Hippocampal formation (tissue), 2 donors: ENCODE data around the gene APEX2.
"Not testable (repeated sequence)": the region's sequence is repeated elsewhere in the genome, so short reads cannot be mapped to it uniquely, and the experiment has no call there.

Source experiments
- DNase-seq, 2 donors: peaks; one replicate each; lab custom pipeline; 2025; lab: John Stamatoyannopoulos, UW

Gene APEX2

DNA sequence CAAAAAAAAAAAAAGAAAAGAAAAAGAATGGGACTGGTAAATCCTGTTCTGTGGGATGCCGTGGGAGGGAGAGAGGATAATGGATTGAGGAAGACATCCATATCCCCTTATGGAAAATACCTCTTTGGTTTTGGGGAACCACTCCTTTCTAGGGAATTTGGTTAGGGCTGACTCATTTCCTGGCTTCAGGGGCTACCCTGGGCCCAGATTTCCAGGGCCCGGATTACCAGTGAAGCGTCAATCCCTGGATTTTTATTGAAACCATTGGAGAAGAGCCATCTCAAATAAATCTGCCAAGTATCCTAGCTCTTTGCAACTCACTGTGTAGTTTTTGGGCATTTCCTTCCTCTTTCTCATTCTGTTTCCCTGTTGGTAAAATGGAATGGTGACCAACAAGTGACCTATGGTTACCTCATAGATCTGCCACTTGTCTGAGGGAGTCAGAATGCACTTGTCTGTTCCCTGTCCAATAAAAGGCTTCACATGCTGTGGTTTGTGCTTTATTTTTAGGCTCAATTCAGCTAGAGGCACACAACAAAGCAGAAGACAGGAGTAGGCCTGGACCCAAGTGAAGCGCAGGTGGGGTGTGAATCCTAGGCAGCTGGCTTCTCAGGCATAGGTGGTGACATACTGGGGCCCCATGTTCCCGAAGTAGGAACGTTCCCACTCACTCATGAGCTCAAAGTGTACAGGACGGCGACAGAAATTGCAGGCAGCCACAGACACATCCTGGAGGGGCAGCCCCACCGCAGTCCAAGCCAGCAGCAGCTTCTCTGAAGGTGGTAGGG is 8.6 kb downstream of the APEX2 start:
- DNase-seq = no peak

DNA sequence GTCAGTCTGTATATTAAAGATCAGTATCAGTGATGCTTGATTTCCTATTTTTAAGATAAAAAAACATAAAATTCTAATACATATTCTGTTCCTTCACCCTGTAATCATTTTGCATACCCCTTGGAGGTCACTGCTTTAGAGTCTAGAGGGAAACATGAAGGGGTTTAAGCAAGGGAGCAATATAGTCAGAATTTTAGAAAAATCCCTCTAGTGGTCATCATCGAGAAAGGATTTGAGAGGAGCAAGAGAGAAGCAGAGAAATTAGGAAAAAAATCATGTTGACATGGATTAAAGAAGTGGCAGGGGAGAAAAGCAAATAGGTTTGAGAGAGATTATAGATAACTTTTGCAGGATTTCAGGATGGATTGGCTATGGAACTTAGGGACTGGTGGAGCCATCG is 11.1 kb downstream of the APEX2 start:
- DNase-seq = no peak

DNA sequence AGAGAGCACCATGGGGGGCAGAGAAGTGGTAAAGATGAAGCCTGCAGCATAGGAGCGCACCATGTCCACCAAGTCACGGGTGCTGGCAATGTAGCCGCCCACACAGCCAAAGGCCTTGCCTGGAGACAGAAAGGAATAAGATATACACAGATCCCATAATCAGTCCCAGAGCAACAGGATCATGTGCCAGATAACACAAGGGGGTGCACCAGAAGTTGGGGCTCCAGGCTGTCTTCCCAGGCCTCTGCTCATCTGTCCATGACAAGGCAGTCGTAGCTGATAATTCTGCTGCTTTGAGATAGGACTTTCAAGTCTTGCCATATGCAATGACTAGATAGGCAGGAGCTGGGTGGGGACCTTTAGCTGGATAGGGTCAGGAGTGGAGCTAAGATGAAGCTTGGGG is 14.7 kb downstream of the APEX2 start:
- no peak for DNase-seq

DNA sequence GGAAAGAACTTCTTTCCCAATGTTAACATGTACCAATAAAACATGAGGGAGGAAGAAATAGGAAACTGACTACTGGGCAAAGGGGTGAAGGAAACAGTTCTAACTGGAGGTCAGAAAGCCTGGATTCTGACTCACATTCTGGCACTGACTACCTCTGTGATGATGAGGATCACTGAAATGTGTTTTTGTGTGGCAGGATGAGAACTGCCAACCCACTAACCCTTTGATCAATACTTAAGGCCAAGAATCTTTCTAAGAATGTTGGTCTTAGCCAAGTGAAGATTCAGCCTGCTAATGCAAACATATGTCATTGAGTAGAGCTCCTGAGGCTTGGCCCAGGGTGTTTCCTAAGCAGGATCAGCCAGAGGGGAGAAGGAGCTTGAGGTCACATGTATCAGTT is 26.0 kb downstream of the APEX2 start:
- no peak for DNase-seq

DNA sequence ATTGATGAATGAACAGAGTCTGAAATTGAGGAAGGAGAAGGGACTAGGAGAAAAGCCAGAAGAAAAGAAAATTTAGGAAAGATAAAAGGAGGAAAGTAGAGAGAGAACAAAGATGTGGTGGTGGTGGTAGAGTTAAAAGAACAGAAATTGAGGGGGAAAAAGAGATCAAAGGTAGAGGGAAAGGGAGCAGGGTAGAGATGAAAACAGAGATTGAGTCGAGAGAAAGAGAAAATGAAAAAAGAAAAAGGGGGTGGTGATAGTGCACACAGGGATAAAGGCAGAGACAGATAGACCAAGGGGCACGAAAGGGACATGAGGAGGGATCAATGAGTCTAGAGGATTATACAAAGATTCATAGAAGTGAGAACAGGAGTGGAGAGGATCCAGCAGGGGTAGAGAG is 26.7 kb downstream of the APEX2 start:
- no peak for DNase-seq

DNA sequence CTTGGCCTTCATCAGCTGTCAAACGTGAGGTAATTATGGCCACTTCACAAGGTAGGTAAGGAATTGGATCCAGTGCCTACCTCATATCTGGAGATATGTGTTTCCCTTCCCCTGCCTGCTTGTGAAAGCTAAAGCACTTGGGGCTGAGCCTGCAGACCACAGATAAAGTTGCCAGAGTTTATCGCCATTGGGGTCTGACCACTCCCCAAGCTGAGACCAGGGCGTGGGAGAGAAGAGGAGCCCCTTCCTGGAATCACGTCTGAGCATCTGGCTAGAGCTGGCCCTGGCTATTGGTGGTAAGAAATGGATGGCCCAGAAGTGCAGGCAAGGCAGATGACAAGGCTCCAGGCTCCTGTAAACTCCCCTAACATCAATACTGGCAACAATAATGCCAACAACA is 27.9 kb downstream of the APEX2 start:
- DNase-seq = no peak

DNA sequence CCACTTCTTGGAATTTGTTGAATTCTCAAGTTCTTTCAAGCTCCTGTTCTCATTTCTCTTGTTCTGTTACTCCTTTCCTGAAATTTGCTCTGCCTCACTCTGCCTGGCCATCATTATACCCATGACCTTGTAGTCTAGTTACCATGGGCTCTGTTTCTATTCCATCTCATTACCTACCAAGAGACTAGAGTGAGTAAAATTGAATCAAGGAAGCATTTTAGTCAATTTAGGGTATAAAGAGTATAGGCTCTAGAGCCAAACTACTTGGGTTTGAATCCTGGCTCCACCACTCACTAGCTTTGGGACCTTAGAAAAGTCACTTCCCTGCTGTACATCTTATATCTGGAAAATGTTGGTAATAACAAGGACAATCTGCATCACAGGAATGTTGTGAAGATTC is 28.4 kb downstream of the APEX2 start:
- DNase-seq = no peak

DNA sequence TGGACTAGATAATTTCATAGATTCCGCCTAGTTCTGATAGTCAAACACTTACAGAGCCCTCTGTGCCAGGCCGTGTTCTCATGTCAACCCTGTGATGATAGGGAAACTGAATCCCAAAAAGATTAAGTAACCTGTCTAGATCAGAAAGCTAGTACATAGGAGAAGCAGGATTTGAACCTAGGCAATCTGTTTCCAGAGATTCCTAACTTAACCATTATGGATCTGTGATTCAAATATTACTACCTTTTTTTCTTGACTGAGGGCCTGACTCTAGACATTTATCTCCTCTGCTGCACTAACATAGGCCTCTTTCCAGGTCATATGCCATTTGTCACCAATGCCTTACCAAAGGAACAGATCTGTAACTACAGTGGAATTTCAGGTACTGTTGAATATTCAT is 29.1 kb downstream of the APEX2 start:
- DNase-seq = no peak

DNA sequence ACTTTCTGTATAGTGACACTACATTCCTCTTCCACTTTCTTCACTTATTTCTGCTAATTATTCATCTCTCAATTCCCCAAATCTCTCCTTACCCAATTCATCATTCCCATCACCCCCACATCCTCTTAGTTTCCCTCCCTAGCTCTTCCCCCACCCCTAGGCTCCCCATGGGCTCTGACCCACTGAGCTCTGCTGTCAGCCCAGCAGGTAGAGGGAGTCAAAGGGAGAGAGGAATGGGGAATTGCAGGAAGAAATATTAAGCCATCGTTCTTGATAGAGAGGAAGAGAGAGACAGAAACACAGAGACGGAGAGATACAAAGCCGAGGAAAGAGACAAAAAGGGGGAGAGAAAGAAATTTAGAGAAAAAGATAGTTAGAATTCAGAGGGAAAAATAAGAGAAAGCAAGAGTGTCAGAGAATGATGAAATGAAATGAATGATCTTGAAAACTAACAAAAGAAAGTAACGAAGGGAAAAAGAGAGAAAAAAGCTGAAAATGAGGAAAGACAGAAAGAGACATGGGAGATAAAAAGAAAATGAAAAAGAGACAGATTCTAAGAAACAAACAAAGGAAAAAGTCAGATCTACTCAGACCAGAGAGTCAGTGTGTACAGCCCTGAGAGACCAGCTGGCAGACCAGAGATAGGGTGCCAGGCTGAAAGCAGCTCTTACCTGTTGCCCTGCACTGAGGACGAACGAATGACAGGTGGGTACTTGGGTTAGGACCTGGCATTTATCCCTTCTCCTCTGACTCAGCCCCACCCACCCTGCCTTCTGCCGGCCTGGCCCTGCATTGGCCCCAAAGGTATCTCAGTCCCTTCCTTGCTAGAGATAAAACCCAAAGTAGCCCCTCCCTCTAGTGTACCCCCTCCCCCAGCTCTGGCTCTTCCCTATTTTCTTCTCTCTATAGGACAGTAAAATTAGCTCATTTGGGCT is 30.4 kb downstream of the APEX2 start, which contains the start of gene ALAS2:
Gene ALAS2, minus strand, starts transcription at position 707 of the 935 bp plus-strand sequence. CDS start 4,977 bp downstream, outside the sequence.
- DNase-seq = no peak

DNA sequence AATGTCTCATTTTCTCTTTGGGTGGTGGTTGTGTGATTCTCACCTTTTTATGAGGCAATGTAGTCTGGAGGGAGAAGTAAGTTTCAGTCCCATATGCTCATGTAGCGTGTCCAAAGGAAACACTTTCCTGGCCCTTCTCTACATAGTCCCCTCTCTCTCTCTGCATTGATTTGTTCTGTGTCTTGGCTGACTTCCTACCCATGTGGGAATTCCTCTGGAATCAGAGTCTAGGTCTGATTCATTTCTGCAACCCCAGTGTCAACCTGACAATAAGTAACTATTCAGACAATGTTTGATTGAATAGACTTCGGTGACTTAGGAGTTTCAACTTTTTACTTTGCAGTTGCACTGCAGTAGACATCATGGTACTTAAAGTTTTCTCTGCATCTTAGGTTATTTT is 33.3 kb downstream of the APEX2 start:
- DNase-seq = no peak

DNA sequence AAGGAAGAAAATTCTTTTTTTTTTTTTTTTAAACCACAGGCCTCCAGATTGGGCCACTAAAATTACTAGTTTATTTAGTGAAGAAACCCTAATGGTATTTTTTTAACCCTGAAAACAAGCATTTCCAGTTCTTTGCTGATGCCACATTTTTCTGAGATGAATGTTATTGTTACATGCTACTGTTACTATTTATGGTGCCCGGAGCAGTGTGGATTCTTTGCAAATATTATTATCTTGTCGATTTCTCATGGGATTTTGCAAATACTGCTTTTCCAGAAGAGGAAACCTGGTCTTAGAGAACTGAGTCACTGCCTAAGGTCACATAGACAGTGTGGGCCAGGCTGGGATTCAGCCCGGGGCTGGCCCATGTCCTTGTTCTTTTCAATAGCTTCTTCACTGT is 39.3 kb downstream of the APEX2 start:
- no peak for DNase-seq

DNA sequence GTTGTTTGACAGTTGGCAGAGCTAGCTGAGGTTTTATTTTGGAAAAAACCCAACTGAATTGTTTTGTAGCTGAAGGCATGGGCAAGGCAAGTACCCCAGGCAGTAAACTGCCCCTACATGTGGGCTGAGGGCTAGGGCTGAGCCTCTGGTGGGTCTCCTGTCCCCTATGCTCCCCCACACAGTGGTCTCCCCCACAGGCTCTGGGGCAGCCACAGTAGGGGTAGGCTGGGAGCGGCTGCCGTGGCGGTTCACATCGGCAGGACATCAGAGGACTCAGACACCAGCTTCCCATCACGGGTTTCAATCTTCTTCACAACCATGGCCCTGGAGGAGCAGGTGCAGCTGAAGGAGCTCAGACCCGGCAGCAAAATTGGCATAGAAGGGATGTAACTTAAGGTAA is 41.4 kb downstream of the APEX2 start:
- no peak for DNase-seq

DNA sequence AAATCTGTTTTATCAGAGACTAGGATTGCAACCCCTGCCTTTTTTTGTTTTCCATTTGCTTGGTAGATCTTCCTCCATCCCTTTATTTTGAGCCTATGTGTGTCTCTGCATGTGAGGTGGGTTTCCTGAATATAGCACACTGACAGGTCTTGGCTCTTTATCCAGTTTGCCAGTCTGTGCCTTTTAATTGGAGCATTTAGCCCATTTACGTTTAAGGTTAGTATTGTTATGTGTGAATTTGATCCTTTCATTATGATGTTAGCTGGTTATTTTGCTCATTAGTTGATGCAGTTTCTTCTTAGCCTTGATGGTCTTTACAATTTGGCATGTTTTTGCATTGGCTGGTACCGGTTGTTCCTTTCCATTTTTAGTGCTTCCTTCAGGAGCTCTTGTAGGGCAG is 50.4 kb downstream of the APEX2 start:
- DNase-seq = not testable (repeated sequence)

DNA sequence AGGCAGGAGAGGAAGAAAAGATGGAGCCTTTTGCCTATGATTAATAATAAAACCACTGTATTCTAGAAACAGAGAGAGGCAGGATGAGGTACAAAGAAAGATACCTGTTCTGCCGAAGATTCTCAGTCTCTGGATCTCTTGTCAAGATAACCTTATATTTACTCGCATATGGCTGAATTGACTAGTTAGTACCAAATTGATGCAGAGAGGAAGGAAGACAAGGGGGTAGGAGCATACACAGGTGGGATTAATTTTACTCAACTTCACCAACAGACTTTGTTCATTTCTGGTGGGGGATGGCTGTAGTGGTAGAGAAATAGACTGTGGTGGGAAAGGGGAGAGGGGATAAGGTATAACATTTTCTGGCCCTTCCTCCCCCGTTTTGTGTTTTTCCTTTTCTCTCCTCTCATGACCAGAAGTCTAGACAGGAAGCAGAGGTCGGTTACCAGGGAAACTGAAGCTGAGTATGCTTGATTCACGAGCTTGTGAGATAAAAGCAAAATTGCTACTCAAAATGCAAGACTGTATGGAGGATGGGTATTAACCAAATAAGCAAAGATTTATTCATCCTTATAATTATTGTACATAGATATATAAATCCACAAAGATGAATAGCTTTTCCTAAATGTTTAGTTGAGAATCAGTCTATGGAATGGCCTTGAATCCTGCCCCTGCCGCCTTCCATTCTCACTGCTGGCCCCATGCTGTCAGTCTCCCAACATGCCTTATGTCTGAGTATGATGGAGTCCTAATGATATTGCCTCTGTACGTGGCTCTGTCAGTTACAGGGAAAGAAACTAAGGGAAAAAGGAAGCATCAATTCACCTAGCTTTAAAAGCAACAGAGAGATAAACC is 56.9 kb downstream of the APEX2 start:
- DNase-seq = no peak

DNA sequence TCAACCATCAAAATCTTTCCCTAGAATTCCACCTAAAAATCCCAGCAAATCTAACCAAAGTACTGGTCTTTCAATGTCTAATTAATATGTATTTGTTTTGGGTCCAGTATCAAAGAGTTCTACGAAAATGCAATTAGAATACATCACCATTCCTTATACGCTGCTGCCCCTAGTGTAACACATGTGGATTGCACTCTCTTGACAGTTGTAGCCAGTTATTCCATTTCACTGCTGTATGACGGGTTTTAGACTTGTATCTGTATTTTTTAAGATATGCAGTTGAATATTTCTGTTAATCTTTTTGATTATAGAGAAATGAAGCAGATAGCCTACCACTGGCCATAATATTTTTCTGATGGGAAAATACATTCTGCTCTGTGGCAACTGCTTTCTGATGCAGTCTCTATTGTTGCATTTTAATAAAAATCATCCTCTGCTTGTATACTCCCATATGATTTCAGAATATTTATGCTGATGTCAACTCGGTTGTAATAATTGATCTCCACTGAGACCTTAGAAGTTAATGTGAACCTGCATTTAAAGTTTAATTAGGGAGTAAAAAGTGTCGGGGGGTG is 57.6 kb downstream of the APEX2 start:
- peak in 1 of 2 donors; percentile 41 for DNase-seq
